ENCODE data around the gene ATP6V1G2.

The ATP6V1G2 gene

GRCh38 chr6:31531771-31532643 is 14.4 kb downstream of the ATP6V1G2 start:
- Histone ChIP-seq H3K9me3 (ENCODE audit: insufficient read depth, low read depth, low read length) (no peaks in the 10 kb centered on the region), H3K4me1 (ENCODE audit: insufficient read depth, low read length) (no peaks in the 10 kb centered on the region), H3K27ac (ENCODE audit: low read length) (no peak overlapping the region), H3K9ac (ENCODE audit: low read depth, low read length) (no peak overlapping the region), H3K27me3 (ENCODE audit: insufficient read depth, low read length) (no peaks in the 10 kb centered on the region), H3K36me3 (ENCODE audit: insufficient read depth, low read depth, low read length) (peaks cover 78% of the 10 kb centered on the region), H3K4me3 (ENCODE audit: low read length) (no peak overlapping the region)

- Histone ChIP-seq H3K36me3 (ENCODE audit: insufficient read depth, low read depth, low read length) (peaks cover 70% of the 10 kb centered on the region), H3K4me3 (ENCODE audit: low read length) (no peak overlapping the region), H3K9ac (ENCODE audit: low read depth, low read length) (no peak overlapping the region), H3K27me3 (ENCODE audit: insufficient read depth, low read length) (no peaks in the 10 kb centered on the region), H3K4me1 (ENCODE audit: insufficient read depth, low read length) (no peaks in the 10 kb centered on the region), H3K9me3 (ENCODE audit: insufficient read depth, low read depth, low read length) (no peaks in the 10 kb centered on the region), H3K27ac (ENCODE audit: low read length) (no peak overlapping the region)
These were observed 15.2 kb downstream of the ATP6V1G2 start for GRCh38 chr6:31531162-31531561.

DNA sequence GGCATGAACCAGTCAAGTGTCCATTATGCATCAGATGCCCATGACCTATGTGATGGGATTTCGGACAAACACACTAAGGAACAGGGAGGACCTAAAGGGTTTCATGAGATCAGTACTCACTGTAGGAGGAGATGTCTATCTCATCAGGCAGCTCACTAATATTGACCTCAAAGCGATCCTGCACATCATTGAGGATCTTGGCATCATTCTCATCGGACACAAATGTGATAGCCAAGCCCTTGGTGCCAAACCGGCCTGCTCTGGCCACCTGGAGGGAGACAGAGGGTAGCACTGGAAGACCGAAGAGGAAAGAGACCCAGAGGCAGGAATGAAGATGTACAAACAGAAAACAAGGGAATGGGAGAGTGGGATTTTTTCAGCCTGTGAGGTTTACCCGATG is 15.7 kb downstream of the ATP6V1G2 start:
- H3K9ac ChIP-seq (ENCODE audit: low read depth, low read length): no peak overlapping the region
- no peaks in the 10 kb centered on the region for H3K4me1 ChIP-seq (ENCODE audit: insufficient read depth, low read length)
- no peak overlapping the region for H3K4me3 ChIP-seq (ENCODE audit: low read length)
- H3K9me3 ChIP-seq (ENCODE audit: insufficient read depth, low read depth, low read length): no peaks in the 10 kb centered on the region
- H3K27ac ChIP-seq (ENCODE audit: low read length): no peak overlapping the region
- H3K36me3 ChIP-seq (ENCODE audit: insufficient read depth, low read depth, low read length): peaks cover 65% of the 10 kb centered on the region
- no peaks in the 10 kb centered on the region for H3K27me3 ChIP-seq (ENCODE audit: insufficient read depth, low read length)

DNA sequence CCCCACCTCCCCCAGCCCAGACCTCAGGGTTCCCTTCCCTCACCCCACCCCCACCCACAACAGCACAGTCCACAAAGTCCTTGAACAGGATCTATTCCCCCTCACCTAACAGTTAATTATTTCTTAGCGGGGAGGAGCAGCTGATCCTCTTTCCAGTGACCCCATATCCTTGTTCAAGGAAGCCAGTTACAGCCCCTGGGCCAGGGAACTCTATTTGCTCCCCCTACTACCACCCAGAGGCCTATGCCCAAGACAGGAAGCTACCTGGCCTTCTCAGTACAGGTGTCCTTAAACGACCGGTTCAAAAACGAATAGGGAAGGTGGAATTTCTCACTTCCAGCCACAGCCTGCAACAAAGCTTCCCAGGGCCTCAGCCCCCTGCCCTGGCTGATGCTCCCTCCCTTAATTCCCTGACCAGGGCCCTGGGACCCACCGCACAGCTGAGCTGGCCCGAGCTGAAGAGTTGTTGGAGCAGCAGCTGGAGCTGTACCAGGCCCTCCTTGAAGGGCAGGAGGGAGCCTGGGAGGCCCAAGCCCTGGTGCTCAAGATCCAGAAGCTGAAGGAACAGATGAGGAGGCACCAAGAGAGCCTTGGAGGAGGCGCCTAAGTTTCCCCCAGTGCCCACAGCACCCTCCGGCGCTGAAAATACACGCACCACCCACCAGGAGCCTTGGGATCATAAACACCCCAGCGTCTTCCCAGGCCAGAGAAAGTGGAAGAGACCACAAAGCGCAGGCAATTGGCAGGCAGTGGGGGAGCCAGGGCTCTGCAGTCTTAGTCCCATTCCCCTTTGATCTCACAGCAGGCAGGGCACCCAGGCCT is 16.9 kb downstream of the ATP6V1G2 start:
- no peaks in the 10 kb centered on the region for H3K27me3 ChIP-seq (ENCODE audit: insufficient read depth, low read length)
- no peaks in the 10 kb centered on the region for H3K9me3 ChIP-seq (ENCODE audit: insufficient read depth, low read depth, low read length)
- H3K4me1 ChIP-seq (ENCODE audit: insufficient read depth, low read length): no peaks in the 10 kb centered on the region
- no peak overlapping the region for H3K27ac ChIP-seq (ENCODE audit: low read length)
- no peak overlapping the region for H3K4me3 ChIP-seq (ENCODE audit: low read length)
- H3K9ac ChIP-seq (ENCODE audit: low read depth, low read length): 0 out of 2 replicates have a peak overlapping the region, but pooled peaks have one; percentile 15
- H3K36me3 ChIP-seq (ENCODE audit: insufficient read depth, low read depth, low read length): peaks cover 54% of the 10 kb centered on the region

DNA sequence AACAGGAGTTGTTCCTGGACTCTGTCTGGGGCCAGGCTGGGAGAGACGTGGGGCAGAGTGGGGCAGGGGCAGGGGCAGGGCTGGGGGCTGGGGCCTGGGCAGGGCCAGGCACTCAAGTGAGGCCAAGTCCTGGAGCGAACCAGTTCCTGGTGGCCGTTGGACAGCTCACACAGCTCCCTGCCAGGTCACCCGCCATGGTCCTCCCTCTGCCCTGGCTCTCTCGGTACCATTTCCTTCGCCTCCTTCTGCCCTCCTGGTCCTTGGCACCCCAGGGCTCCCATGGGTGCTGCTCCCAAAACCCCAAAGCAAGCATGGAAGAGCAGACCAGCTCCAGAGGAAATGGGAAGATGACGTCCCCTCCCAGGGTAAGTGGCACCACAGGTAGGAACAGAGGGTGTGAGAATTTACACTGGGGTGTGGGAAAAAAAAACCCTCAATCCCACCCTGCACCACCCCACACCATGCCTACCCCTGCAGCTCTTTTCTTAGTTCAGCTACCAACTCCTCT is 17.5 kb downstream of the ATP6V1G2 start, which contains the start of gene MCCD1:
MCCD1 (plus strand) TSS at position 142 of the 508 bp plus-strand sequence; CDS start at position 195, 53 bp downstream.
- no peaks in the 10 kb centered on the region for H3K4me1 ChIP-seq (ENCODE audit: insufficient read depth, low read length)
- H3K27me3 ChIP-seq (ENCODE audit: insufficient read depth, low read length): no peaks in the 10 kb centered on the region
- peaks cover 47% of the 10 kb centered on the region for H3K36me3 ChIP-seq (ENCODE audit: insufficient read depth, low read depth, low read length)
- no peak within 1 kb of the TSS for H3K4me3 ChIP-seq (ENCODE audit: low read length)
- no peaks in the 10 kb centered on the region for H3K9me3 ChIP-seq (ENCODE audit: insufficient read depth, low read depth, low read length)
- H3K9ac ChIP-seq (ENCODE audit: low read depth, low read length): 0 out of 2 replicates have a peak within 1 kb of the TSS, but pooled peaks have one; percentile 15
- H3K27ac ChIP-seq (ENCODE audit: low read length): no peak within 1 kb of the TSS

DNA sequence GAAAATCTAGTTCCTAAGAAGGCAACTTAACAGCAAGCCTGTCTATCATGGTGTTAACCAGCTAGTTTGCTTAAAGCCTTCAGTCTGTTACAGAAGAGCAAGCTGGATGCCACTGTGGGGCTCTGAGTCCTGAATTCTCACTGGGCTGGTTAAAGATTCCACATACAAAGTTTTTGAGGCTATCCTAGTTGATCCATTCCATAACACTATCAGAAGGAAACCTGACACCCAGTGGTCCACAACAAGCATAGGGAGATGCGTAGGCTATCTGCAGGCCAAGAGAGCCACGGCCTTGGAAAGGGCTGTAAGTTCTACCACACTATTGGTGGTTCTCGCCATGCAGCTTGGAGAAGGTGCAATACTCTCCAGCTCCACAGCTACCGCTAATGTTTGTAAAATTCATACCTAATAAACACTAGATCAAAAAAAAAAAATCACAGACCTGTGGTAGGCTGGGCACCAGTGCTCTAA is 18.1 kb downstream of the ATP6V1G2 start:
- Histone ChIP-seq H3K4me3 (ENCODE audit: low read length) (no peak overlapping the region), H3K4me1 (ENCODE audit: insufficient read depth, low read length) (no peaks in the 10 kb centered on the region), H3K27ac (ENCODE audit: low read length) (no peak overlapping the region), H3K36me3 (ENCODE audit: insufficient read depth, low read depth, low read length) (peaks cover 42% of the 10 kb centered on the region), H3K9ac (ENCODE audit: low read depth, low read length) (no peak overlapping the region), H3K9me3 (ENCODE audit: insufficient read depth, low read depth, low read length) (no peaks in the 10 kb centered on the region), H3K27me3 (ENCODE audit: insufficient read depth, low read length) (no peaks in the 10 kb centered on the region)

DNA sequence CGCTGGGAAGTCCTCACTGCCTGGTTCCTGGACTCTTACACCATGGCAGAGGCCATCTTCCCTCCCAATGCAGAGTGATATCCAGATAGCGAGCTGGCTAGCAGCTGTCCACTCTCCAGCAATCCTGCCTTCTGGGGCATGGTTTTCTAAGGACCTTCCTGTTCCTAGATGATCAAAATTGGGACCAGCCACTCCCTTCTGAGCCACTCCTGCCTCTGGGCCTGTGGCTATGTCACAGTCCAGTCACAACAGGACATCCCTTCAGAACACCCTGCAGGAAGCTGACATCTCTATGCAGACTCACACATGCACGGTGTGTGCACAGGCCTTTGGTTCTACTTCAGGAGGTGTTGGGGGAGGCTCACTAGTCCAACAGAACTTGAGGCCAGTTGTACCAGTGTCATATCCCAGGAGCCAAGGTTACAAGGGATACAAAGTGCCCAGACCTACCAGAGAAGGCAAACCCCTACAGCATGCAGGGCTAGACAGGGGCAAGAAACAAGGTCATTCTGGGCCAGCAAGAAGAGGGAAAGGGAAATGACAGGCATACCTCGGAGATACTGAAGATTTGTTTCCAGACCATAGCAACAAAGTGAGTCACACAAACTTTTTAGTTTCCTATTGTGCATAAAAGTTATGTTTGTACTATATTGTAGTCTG is 20.3 kb downstream of the ATP6V1G2 start:
- Histone ChIP-seq H3K4me1 (ENCODE audit: insufficient read depth, low read length) (no peaks in the 10 kb centered on the region), H3K36me3 (ENCODE audit: insufficient read depth, low read depth, low read length) (peaks cover 19% of the 10 kb centered on the region), H3K9ac (ENCODE audit: low read depth, low read length) (no peak overlapping the region), H3K4me3 (ENCODE audit: low read length) (no peak overlapping the region), H3K27me3 (ENCODE audit: insufficient read depth, low read length) (no peaks in the 10 kb centered on the region), H3K27ac (ENCODE audit: low read length) (no peak overlapping the region), H3K9me3 (ENCODE audit: insufficient read depth, low read depth, low read length) (no peaks in the 10 kb centered on the region)

DNA sequence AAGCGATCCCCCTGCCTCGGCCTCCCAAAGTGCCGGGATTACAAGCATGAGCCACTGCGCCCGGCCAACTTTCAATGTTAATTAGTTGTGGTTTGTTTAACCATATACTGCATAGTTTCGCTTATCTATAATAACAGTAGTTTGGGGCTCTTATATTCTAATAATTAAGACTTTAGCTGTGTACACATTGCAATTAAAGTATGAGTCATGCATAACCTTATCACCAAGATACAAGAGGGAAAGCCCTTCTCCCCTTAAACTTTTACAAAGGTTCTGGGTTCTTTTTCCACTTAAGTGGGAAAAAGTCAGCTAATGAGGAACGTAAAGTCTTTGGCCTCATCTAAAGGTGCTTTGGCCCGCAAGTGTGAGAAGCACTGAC is 20.9 kb downstream of the ATP6V1G2 start:
- Histone ChIP-seq H3K36me3 (ENCODE audit: insufficient read depth, low read depth, low read length) (peaks cover 14% of the 10 kb centered on the region), H3K27me3 (ENCODE audit: insufficient read depth, low read length) (no peaks in the 10 kb centered on the region), H3K9ac (ENCODE audit: low read depth, low read length) (no peak overlapping the region), H3K27ac (ENCODE audit: low read length) (no peak overlapping the region), H3K4me1 (ENCODE audit: insufficient read depth, low read length) (no peaks in the 10 kb centered on the region), H3K4me3 (ENCODE audit: low read length) (no peak overlapping the region), H3K9me3 (ENCODE audit: insufficient read depth, low read depth, low read length) (no peaks in the 10 kb centered on the region)

DNA sequence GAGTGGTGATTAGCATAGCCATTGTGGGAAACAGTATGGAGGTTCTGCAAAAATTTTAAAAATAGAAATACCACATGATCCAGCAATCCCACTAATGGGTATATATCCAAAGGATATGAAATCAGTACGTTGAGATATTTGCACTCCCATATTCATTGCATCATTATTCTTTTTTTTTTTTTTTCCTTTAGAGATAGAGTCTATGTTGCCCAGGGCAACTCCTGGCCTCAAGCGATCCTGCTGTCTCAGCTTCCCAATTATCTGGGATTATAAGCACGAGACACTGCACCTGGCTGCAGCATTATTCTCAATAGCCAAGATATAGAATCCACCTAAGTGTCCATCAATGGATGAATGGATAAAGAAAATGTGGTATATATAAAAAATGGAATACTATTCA is 24.6 kb downstream of the ATP6V1G2 start:
- Histone ChIP-seq H3K27ac (ENCODE audit: low read length) (no peak overlapping the region), H3K36me3 (ENCODE audit: insufficient read depth, low read depth, low read length) (no peaks in the 10 kb centered on the region), H3K4me3 (ENCODE audit: low read length) (no peak overlapping the region), H3K9ac (ENCODE audit: low read depth, low read length) (no peak overlapping the region), H3K27me3 (ENCODE audit: insufficient read depth, low read length) (no peaks in the 10 kb centered on the region), H3K9me3 (ENCODE audit: insufficient read depth, low read depth, low read length) (no peaks in the 10 kb centered on the region), H3K4me1 (ENCODE audit: insufficient read depth, low read length) (no peaks in the 10 kb centered on the region)

DNA sequence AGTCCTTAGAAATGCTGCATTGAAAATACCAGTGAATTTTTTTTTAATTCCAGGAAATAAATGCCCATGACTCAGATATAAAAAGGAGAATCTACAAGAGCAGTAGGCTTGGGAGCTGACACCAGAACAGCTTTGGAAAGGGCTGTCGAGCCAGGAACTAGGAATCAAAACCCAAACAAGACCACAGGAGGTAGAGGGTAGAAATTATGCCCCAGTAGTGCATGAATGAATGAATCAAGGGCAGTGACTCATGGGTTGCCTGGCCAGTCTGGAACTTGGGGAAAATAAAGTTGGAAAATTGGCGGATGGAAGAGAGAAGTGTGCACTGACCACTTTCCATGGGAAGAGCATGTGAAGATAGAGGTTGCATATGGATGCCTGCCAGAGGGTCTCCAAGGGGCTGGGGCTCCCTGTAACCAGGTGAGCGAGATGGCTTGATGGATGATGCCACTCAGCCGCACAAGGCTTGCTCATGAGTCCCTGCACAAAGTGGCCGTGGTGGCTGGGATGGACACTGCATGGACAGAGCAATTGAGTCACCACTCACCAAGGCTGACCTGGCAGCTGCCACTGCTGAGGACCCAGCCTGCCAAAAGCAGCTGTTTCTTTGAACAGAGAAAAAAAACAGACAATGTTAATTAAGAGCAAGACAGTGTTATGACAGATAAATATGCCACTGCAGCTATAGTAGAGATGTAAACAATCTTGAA is 32.8 kb downstream of the ATP6V1G2 start:
- H3K36me3 ChIP-seq (ENCODE audit: insufficient read depth, low read depth, low read length): peaks cover 10% of the 10 kb centered on the region
- no peak overlapping the region for H3K9ac ChIP-seq (ENCODE audit: low read depth, low read length)
- no peak overlapping the region for H3K4me3 ChIP-seq (ENCODE audit: low read length)
- no peak overlapping the region for H3K27ac ChIP-seq (ENCODE audit: low read length)
- H3K4me1 ChIP-seq (ENCODE audit: insufficient read depth, low read length): no peaks in the 10 kb centered on the region
- no peaks in the 10 kb centered on the region for H3K9me3 ChIP-seq (ENCODE audit: insufficient read depth, low read depth, low read length)
- H3K27me3 ChIP-seq (ENCODE audit: insufficient read depth, low read length): no peaks in the 10 kb centered on the region

DNA sequence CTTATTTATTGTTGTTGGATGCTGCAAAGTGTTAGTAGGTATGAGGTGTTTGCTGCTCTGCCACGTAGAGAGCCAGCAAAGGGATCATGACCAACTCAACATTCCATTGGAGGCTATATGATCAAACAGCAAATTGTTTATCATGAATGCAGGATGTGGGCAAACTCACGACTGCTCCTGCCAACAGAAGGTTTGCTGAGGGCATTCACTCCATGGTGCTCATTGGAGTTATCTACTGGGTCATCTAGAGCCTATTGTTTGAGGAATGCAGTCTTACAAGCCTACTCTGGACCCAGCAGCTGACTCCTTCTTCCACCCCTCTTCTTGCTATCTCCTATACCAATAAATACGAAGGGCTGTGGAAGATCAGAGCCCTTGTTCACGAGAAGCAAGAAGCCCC is 36.4 kb downstream of the ATP6V1G2 start:
- Histone ChIP-seq H3K4me3 (ENCODE audit: low read length) (no peak overlapping the region), H3K36me3 (ENCODE audit: insufficient read depth, low read depth, low read length) (peaks cover 31% of the 10 kb centered on the region), H3K9me3 (ENCODE audit: insufficient read depth, low read depth, low read length) (no peaks in the 10 kb centered on the region), H3K27ac (ENCODE audit: low read length) (no peak overlapping the region), H3K4me1 (ENCODE audit: insufficient read depth, low read length) (no peaks in the 10 kb centered on the region), H3K9ac (ENCODE audit: low read depth, low read length) (no peak overlapping the region), H3K27me3 (ENCODE audit: insufficient read depth, low read length) (no peaks in the 10 kb centered on the region)
